Mesodermal cell (in vitro differentiated cells): Measurements from ENCODE around the gene SRPK1.

ENCODE experiments used
- H3K27ac ChIP-seq: 2 replicates; pipeline ENCODE4 v1.7.0; 2013; ENCODE audit warnings: mild to moderate bottlenecking, low read depth, low read length, moderate library complexity; ENCODE audit not compliant: severe bottlenecking
- H3K36me3 ChIP-seq: 2 replicates; pipeline ENCODE4 v1.7.1; 2013; ENCODE audit warnings: mild to moderate bottlenecking, low read length, moderate library complexity; ENCODE audit not compliant: control insufficient read depth, insufficient read depth
- H3K4me1 ChIP-seq: one replicate; pipeline ENCODE4 v1.7.1; 2013; ENCODE audit warnings: mild to moderate bottlenecking, low read length; ENCODE audit not compliant: insufficient read depth, control insufficient read depth, poor library complexity, severe bottlenecking
- H3K4me3 ChIP-seq: 2 replicates; pipeline ENCODE4 v1.7.0; 2013; ENCODE audit warnings: low read length, control low read depth, mild to moderate bottlenecking; ENCODE audit not compliant: insufficient read depth, poor library complexity, severe bottlenecking; ENCODE audit errors: extremely low read depth
- H3K9me3 ChIP-seq: 2 replicates; pipeline ENCODE4 v1.7.1; 2013; ENCODE audit warnings: mild to moderate bottlenecking, low read length, moderate library complexity; ENCODE audit not compliant: control insufficient read depth
- WGBS, 2 experiments: methylation state at CpG; one replicate each; pipeline ENCODE4 v1.1.5; 2013; ENCODE audit warnings: missing lambda C conversion rate in 2 of 2; ENCODE audit not compliant: insufficient coverage in 2 of 2; 5-methylcytosine and 5-hydroxymethylcytosine counted together

SRPK1 gene

DNA sequence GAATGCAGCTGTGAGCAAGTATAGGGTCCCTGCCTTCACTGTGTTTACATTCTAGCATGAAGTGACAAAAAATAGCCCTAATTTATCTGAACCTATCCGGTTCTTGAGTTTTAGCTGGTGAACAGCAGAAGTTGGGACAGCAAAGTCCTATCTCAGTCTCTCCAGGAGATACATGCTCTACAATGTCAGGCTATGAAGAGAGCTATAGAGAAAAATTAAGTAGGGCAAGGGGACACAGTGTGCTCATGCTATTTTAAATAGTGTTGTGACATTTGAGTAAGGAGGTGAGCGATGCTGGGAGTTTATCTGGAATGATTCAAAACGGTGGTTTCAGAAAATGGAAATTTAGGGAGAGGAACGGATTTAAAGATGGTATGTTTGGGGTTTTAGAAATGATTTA, 20.4 kb downstream of the SRPK1 start:
- 93 to 94% methylated on average over 3 of the region's 4 CpGs for WGBS, 2 experiments
- Histone ChIP-seq H3K4me3 (no peak overlapping the region), H3K36me3 (peaks cover 70% of the 10 kb centered on the region), H3K9me3 (no peaks in the 10 kb centered on the region), H3K27ac (no peak overlapping the region), H3K4me1 (peaks cover 2% of the 10 kb centered on the region)

GRCh38 chr6:35898003-35898402, 22.9 kb downstream of the SRPK1 start:
- no peak overlapping the region for H3K4me3 ChIP-seq
- peaks cover 49% of the 10 kb centered on the region for H3K36me3 ChIP-seq
- no peak overlapping the region for H3K27ac ChIP-seq
- WGBS, 2 experiments, result 67 to 100% methylated on average over 1 of the region's 2 CpGs
- peaks cover 10% of the 10 kb centered on the region for H3K4me1 ChIP-seq
- no peaks in the 10 kb centered on the region for H3K9me3 ChIP-seq

GRCh38 chr6:35897486-35897885, 23.4 kb downstream of the SRPK1 start:
- Histone ChIP-seq H3K36me3 (peaks cover 44% of the 10 kb centered on the region), H3K9me3 (no peaks in the 10 kb centered on the region), H3K4me3 (no peak overlapping the region), H3K27ac (no peak overlapping the region), H3K4me1 (peaks cover 10% of the 10 kb centered on the region)
- WGBS, 2 experiments, result 92 to 100% methylated on average over 2 of the region's 4 CpGs

DNA sequence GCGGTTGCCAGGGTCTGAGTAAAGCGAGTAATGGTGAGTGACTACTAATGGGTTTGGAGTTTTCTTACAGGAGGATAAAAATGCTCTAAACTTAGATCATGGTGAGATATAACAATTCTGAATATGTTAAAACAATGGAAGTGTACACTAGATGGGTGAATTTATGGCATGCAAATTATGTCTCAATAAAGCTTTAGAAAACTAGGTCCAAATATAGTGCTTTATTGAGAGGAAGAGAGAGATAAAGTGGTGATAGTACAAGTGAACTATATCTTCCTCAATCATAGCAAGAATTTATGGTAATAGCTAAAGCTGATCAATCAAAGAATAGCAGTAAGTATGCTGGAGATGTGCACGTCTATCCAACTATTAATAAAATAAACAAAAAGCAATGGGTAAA, 23.9 kb downstream of the SRPK1 start:
- WGBS, 2 experiments, result 82 to 100% methylated on average over 2 of the region's 3 CpGs
- peaks cover 10% of the 10 kb centered on the region for H3K4me1 ChIP-seq
- H3K9me3 ChIP-seq, result no peaks in the 10 kb centered on the region
- H3K36me3 ChIP-seq, result peaks cover 39% of the 10 kb centered on the region
- H3K4me3 ChIP-seq, result no peak overlapping the region
- no peak overlapping the region for H3K27ac ChIP-seq

DNA sequence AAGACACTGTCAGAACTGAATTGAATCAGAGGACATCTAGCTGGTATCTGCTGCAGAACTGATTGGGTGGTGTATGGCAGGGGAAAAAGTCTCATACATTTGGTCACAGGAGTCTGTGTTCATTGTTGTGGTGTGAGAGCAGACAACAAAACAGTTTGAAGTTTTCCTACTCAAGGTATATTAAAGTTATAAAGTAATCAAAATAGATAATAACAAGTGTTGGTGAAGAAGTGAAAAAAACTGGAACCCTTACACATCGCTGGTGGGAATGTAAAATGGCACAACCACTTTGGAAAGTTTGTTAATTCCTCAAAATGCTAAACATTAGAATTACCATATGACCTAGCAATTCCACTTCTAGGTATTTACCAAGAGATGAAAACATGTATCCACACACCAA, 24.7 kb downstream of the SRPK1 start:
- Histone ChIP-seq H3K4me3 (no peak overlapping the region), H3K27ac (no peak overlapping the region), H3K36me3 (peaks cover 38% of the 10 kb centered on the region), H3K4me1 (peaks cover 10% of the 10 kb centered on the region), H3K9me3 (no peaks in the 10 kb centered on the region)
- no CpG with 5 or more reads among the region's 1 CpG for WGBS, 2 experiments

DNA sequence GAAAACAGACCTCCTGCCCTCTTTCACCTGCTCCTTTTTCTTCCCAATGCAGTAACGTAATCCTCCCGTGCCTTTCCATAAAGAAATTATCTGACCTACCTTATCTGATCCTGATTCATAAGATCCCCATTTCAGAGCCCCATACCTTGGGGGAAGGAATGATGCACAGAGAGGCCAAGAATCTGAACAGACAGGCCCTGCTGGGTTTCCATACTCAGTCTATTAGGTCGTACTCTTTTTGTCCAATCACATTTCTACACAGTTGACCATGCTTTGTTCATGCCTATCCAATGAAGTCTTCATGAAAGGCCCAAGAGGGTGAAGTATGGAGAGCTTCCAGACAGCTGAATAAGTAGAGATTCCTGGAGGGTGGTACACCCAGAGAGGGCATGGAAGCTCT, 25.3 kb downstream of the SRPK1 start:
- Histone ChIP-seq H3K4me1 (peaks cover 10% of the 10 kb centered on the region), H3K27ac (no peak overlapping the region), H3K4me3 (no peak overlapping the region), H3K9me3 (no peaks in the 10 kb centered on the region), H3K36me3 (peaks cover 38% of the 10 kb centered on the region)
- WGBS, 2 experiments, result 87% methylated on average over 2 of the region's 3 CpGs; no CpG with 5 or more reads in 1 of the 2 experiments

- no CpG with 5 or more reads among the region's 2 CpGs for WGBS, 2 experiments
- H3K27ac ChIP-seq, result no peak overlapping the region
Measured at GRCh38 chr6:35894776-35895175, 26.1 kb downstream of the SRPK1 start.

GRCh38 chr6:35893246-35893645, 27.7 kb downstream of the SRPK1 start:
- WGBS, 2 experiments, result 86 to 92% methylated on average over 6 of the region's 6 CpGs
- Histone ChIP-seq H3K27ac (no peak overlapping the region), H3K36me3 (peaks cover 26% of the 10 kb centered on the region), H3K4me1 (peaks cover 10% of the 10 kb centered on the region), H3K9me3 (no peaks in the 10 kb centered on the region), H3K4me3 (no peak overlapping the region)

More at GRCh38 chr6:35894776-35895175, 26.1 kb downstream of the SRPK1 start:
- H3K4me3 ChIP-seq, result no peak overlapping the region
- peaks cover 10% of the 10 kb centered on the region for H3K4me1 ChIP-seq
- H3K9me3 ChIP-seq, result no peaks in the 10 kb centered on the region
- peaks cover 37% of the 10 kb centered on the region for H3K36me3 ChIP-seq

GRCh38 chr6:35892482-35892881, 28.4 kb downstream of the SRPK1 start:
- H3K27ac ChIP-seq, result no peak overlapping the region
- H3K4me3 ChIP-seq, result no peak overlapping the region
- H3K4me1 ChIP-seq, result peaks cover 10% of the 10 kb centered on the region
- no peaks in the 10 kb centered on the region for H3K9me3 ChIP-seq
- H3K36me3 ChIP-seq, result peaks cover 30% of the 10 kb centered on the region
- 17% methylated on average over 1 of the region's 5 CpGs; no CpG with 5 or more reads in 1 of the 2 experiments for WGBS, 2 experiments

- Histone ChIP-seq H3K4me1 (no peaks in the 10 kb centered on the region), H3K9me3 (no peaks in the 10 kb centered on the region), H3K4me3 (no peak overlapping the region), H3K36me3 (peaks cover 71% of the 10 kb centered on the region), H3K27ac (no peak overlapping the region)
- 88 to 100% methylated on average over 1 to 5 of the region's 5 CpGs for WGBS, 2 experiments
Measured at GRCh38 chr6:35879151-35879550, 41.7 kb downstream of the SRPK1 start.

DNA sequence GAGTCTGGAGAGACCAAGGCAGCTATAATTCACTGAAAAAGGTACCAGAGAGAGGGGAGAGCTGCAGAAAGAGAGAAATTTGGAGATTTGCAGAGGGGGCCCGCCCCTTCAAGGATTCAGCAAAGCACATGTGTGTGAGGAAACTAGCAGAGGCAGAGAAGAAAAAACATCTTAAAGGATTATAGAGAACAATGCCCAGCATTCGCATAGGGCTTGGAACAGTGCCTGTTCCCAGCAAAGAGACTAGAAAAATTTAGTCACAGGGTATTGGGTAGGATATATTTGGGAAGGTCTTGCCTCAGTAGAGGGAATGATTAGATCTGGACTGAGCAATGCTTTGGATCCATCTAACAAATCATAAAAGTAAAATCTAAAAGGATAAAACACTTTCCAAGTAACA, 44.0 kb downstream of the SRPK1 start:
- Histone ChIP-seq H3K36me3 (peaks cover 60% of the 10 kb centered on the region), H3K4me1 (no peaks in the 10 kb centered on the region), H3K4me3 (no peak overlapping the region), H3K9me3 (no peaks in the 10 kb centered on the region), H3K27ac (no peak overlapping the region)
- 79 to 100% methylated on average over 1 to 2 of the region's 2 CpGs for WGBS, 2 experiments
